Subcutaneous adipose tissue (tissue), 4 donors: ENCODE measurements around the gene C6orf62. TPM values are rescaled to one million over a fixed set of nuclear protein-coding genes. Genes with fewer than 3 reads are reported as not detected.

Source experiments
- total RNA-seq, 4 donors: library from RNA; depleted of rRNA; stranded (reverse); fragments of >200 nt; gene quantifications; one replicate each; pipeline ENCODE4 v1.1.0, GENCODE V29; 2016
- TF ChIP-seq, protein P1 (sequence below): fragments of 450-650 bp; IDR thresholded peaks from one replicate; pipeline ENCODE4 v1.5.1; 2016; ENCODE audit warnings: low read depth, mild to moderate bottlenecking, control low read depth, antibody characterized with exemption, moderate library complexity

Gene C6orf62
- total RNA-seq, 4 donors from 2014 or later = 70.1 to 126 (median 90.8) TPM

GRCh38 chr6:24723270-24723669, 4.3 kb upstream of the C6orf62 start:
- TF ChIP-seq, protein P1, sequence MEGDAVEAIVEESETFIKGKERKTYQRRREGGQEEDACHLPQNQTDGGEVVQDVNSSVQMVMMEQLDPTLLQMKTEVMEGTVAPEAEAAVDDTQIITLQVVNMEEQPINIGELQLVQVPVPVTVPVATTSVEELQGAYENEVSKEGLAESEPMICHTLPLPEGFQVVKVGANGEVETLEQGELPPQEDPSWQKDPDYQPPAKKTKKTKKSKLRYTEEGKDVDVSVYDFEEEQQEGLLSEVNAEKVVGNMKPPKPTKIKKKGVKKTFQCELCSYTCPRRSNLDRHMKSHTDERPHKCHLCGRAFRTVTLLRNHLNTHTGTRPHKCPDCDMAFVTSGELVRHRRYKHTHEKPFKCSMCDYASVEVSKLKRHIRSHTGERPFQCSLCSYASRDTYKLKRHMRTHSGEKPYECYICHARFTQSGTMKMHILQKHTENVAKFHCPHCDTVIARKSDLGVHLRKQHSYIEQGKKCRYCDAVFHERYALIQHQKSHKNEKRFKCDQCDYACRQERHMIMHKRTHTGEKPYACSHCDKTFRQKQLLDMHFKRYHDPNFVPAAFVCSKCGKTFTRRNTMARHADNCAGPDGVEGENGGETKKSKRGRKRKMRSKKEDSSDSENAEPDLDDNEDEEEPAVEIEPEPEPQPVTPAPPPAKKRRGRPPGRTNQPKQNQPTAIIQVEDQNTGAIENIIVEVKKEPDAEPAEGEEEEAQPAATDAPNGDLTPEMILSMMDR = no peak

- TF ChIP-seq, protein P1 = no peak
Observed at GRCh38 chr6:24721461-24722215, 2.7 kb upstream of the C6orf62 start.

DNA sequence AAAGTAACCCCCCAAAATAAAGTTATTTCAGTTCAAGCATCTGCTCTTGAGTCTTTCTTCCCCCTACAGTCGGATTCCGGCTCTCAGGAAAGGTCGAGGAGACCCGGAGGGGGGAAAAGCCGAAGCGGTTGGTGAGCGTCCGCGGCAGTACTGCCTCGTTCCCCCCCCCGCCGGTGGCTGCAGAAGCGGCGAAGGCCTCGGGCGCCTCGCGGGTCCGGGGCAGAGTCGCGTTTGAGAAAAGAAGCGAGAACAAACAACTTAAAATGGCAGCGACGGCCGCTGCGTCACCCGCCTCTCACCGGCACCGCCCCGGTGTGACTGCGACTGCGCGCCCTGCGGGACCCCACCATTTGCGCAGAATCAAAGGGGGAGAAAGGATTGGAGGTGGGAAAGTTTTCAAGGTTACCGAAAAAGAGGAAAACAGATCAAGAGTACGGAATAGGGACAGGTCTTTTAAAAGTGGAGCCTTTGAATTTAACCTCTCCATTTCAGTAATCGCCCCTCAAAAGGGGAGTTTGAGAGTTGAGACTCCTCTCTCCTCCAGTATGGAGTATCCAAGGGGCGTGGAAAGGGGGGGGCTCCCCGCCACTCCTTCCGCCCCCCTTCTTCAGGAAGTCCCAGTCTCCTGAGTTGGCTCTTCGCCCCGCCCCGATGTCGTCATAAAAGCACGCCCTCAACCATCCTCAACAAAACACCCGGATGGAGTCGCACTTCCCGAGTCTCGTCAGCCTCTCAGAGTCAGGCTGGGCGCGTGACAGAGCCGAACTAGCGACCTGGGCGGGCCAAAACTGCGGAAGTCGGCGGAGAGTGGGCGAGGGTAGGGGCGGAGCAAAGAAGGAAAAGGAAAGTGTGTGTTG, 1.9 kb upstream of the C6orf62 start:
- TF ChIP-seq, protein P1 = no peak

DNA sequence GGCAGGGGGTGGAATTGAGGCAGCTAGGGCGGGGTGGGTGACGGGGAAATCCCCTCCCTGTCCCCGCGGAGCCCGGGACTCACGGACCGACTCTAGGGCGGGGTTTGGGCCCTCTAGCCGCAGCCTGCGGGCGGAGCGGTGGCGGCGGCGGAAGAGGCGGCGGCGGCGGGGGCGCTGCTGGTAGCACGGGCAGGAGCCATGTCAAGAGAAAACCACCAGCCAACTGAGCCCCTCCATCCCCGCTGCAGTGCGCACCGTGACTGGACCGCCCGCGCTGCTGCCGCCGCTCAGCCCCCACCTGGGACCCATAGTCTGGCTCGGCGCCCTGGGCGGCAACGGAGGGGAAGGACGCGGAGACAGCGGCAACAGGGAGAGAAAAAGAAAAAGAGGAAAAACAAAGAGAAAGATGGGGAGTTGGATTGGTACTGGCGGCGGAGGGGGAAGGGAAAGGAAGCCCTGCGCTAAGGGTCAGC, 1.2 kb upstream of the C6orf62 start:
- TF ChIP-seq, protein P1 = no peak

GRCh38 chr6:24718449-24719124, 367 bp downstream of the C6orf62 start:
- TF ChIP-seq, protein P1 = no peak

DNA sequence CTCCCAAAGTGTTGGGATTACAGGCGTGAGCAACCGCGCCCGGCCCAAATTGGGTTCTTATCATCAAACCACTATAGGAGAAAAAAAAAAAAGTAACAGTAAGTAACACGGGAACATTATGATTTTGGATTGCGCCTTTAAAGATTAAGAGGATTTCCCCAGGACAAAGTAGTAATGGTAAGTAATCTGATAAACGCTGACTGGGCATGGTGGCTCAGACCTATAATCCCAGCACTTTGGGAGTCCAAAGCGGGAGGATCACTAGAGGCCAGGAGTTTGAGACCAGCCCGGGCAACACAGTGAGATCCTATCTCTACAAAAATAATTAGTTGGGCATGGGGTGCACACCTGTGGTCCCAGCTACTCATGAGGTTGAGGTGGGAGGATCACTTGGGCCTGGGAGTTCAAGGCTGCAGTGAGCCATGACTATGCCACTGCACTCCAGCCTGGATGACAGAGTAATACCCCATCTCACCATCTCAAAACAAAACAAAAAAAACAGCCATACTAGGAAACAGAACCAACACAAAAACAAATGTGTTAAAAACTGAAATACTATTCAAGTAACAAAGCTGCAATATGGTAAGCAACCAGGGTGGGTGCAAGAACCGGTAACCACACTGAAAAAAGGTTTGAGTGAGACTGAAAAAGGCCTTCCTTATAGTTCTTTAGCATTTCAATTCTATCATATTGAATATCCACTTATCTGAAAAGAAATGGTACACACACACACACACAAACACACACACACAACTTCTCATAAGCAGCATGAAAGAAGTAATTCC, 8.2 kb downstream of the C6orf62 start:
- TF ChIP-seq, protein P1 = no peak
